GM21515 (cell line): ENCODE data around the gene VENTX.

Experiments used
- ATAC-seq: cut with Tn5 transposase; IDR thresholded peaks from one replicate; pipeline ENCODE4 v1.9.1; 2021; ENCODE audit not compliant: unreplicated experiment

VENTX gene

DNA sequence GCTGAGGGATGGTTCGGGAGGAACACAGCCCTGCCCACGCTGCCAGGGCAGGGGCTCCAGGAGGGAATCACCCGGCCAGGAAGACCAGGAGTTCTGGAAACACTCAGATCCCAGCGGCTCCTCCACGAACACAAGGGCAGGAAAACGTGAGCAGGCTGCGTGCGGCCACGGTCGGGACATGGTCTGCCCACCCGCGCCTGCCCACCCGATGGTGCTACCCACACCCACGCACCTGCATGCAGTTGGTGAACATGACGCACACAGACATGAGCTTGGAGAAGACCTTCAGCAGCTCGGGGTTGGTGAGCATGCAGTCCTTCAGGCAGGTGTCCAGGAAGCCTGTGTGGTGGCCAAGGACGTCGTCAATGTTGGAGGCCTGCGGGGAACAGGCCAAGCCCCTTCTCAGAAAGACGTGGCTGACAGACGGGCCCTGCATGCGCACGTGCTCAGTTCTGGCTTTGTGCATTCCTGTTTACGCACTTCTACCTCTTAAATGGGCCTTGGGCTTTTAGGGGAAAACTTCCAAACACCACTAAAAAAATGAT, 45.3 kb downstream of the VENTX start:
- no peak for ATAC-seq

- ATAC-seq = no peak
Measured at GRCh38 chr10:133283931-133284330, 46.3 kb downstream of the VENTX start.

GRCh38 chr10:133285217-133285616, 47.6 kb downstream of the VENTX start:
- no peak for ATAC-seq

DNA sequence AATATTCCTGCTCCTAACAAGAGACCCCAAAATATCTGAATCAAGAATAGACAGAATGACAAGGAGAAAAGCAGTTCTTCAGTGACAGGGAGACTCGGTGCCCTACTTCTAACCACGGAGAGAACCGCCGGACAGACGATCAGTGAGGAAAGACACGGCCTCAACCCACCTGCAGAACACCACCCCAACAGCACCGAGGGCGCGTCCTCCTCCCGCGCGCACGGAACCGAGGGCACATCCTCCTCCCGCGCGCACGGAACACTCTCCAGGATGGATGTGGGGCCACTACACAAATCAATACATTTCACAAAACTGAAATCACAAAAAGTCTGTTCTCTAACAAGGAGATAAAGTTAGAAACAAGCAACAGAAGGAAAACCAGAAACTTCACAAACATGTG, 48.7 kb downstream of the VENTX start:
- no peak for ATAC-seq

- no peak for ATAC-seq
Measured at GRCh38 chr10:133287832-133288500, 50.3 kb downstream of the VENTX start.

GRCh38 chr10:133289761-133290160, 52.1 kb downstream of the VENTX start:
- no peak for ATAC-seq
